GM12878 (cell line): ENCODE data around the gene IL36A. TPM values are rescaled to one million over a fixed set of nuclear protein-coding genes. Genes with fewer than 3 reads are reported as not detected.
A peak's percentile ranks its signal among the peaks of the same experiment; 100 is the strongest.

Experiments used
- ATAC-seq: fragments of 200-7000 bp; cut with Tn5 transposase; 3 replicates; pipeline ENCODE4 v1.9.1; 2020; ENCODE audit warnings: mild to moderate bottlenecking, moderate library complexity
- BruUV-seq: library from RNA; stranded (reverse); fragments of 400-500 nt; replicated peaks from 2 replicates; lab custom pipeline; 2021; lab: Mats Ljungman, UMichigan
- CTCF ChIA-PET: fragments of 300-600 bp; sonication (Branson Sonifier 250); formaldehyde crosslinking; extraction: SDS; loops from one replicate; lab custom pipeline; 2021; ENCODE audit warnings: inconsistent platforms; lab: Yijun Ruan, JAX
- POLR2A ChIA-PET: fragments of 350-600 bp; formaldehyde crosslinking; extraction: SDS; loops from one replicate; lab custom pipeline; 2021; ENCODE audit warnings: inconsistent platforms; lab: Charles Lee
- RAD21 ChIA-PET: fragments of 300-600 bp; sonication (Branson Sonifier 250); formaldehyde crosslinking; loops from one replicate; lab custom pipeline; 2023; ENCODE audit warnings: antibody characterized with exemption; ENCODE audit not compliant: unreplicated experiment; lab: Charles Lee
- SMC1A ChIA-PET: fragments of 300-600 bp; sonication (Branson Sonifier 250); formaldehyde crosslinking; loops from one replicate; lab custom pipeline; 2023; ENCODE audit not compliant: unreplicated experiment, uncharacterized antibody; lab: Charles Lee
- DNase-seq: peaks from one replicate; pipeline ENCODE4 v3.0.0-alpha.2; 2011; ENCODE audit warnings: low read depth, low spot score
- FAIRE-seq: peaks from 3 replicates; lab custom pipeline; 2011; peaks lifted over from hg19 to GRCh38; lab: Jason Lieb, UNC
- H2AFZ ChIP-seq: 2 replicates; pipeline ENCODE4 v1.6.0; 2011; ENCODE audit warnings: low read depth, low read length, control low read depth; ENCODE audit not compliant: control insufficient read depth
- H3K27ac ChIP-seq: 2 replicates; pipeline ENCODE4 v1.5.1; 2011; ENCODE audit warnings: control low read depth; ENCODE audit not compliant: control insufficient read depth, insufficient read depth
- H3K27me3 ChIP-seq, 2 experiments: replicated peaks in 1 of 2; 2 replicates each; pipeline versions ENCODE4 v1.6.0 to v1.6.1; 2011; ENCODE audit warnings: low read length in 1 of 2; ENCODE audit not compliant: control insufficient read depth in 2 of 2, insufficient read depth in 2 of 2
- H3K36me3 ChIP-seq, 2 experiments: 2 replicates each; pipeline ENCODE4 v1.5.1; 2011; ENCODE audit warnings: low read length in 1 of 2; ENCODE audit not compliant: control insufficient read depth in 2 of 2, insufficient read depth in 2 of 2
- H3K4me1 ChIP-seq: 2 replicates; pipeline ENCODE4 v1.6.1; 2011; ENCODE audit warnings: mild to moderate bottlenecking, low read length, moderate library complexity, mixed read lengths; ENCODE audit not compliant: control insufficient read depth, insufficient read depth
- H3K4me2 ChIP-seq: 2 replicates; pipeline ENCODE4 v1.6.0; 2011; ENCODE audit warnings: control low read depth; ENCODE audit not compliant: control insufficient read depth, insufficient read depth
- H3K4me3 ChIP-seq: fragments of 200-600 bp; sonication (generic); 2 replicates; pipeline ENCODE4 v1.5.1; 2016
- H3K79me2 ChIP-seq: 2 replicates; pipeline ENCODE4 v1.6.0; 2011; ENCODE audit warnings: low read length; ENCODE audit not compliant: control insufficient read depth, insufficient read depth
- H3K9ac ChIP-seq: 2 replicates; pipeline ENCODE4 v1.8.0; 2011; ENCODE audit warnings: low read length, control low read depth, mixed read lengths; ENCODE audit not compliant: control insufficient read depth, insufficient read depth
- H3K9me3 ChIP-seq: replicated peaks from 3 replicates; pipeline ENCODE4 v1.5.1; 2011; ENCODE audit warnings: mild to moderate bottlenecking, low read length; ENCODE audit not compliant: control insufficient read depth, insufficient read depth
- H4K20me1 ChIP-seq: 2 replicates; pipeline ENCODE4 v1.6.0; 2011; ENCODE audit not compliant: control insufficient read depth, insufficient read depth
- EP300 ChIP-seq, 2 experiments: fragments of 150-350 bp in 1 of 2; IDR thresholded peaks; 2 replicates each; pipeline ENCODE4 v1.6.1; 2011 to 2012; ENCODE audit warnings: low read depth in 2 of 2, low read length in 2 of 2, borderline replicate concordance in 1 of 2, improper control_type of control experiment in 1 of 2, inconsistent platforms in 1 of 2; ENCODE audit not compliant: control insufficient read depth in 1 of 2
- FOXK2 ChIP-seq: fragments of 450-650 bp; IDR thresholded peaks from 2 replicates; pipeline ENCODE4 v1.6.1; 2017; ENCODE audit warnings: mild to moderate bottlenecking, moderate library complexity
- KDM1A ChIP-seq: fragments of 200-600 bp; sonication (generic); IDR thresholded peaks from 2 replicates; pipeline ENCODE4 v1.6.1; 2016; ENCODE audit warnings: borderline replicate concordance
- POLR2A ChIP-seq: IDR thresholded peaks from 2 replicates; pipeline ENCODE4 v1.6.1; 2011; ENCODE audit warnings: low read depth, mild to moderate bottlenecking, low read length
- SREBF1 ChIP-seq: IDR thresholded peaks from 2 replicates; pipeline ENCODE4 v1.6.1; 2012; ENCODE audit warnings: mild to moderate bottlenecking, low read length
- ZZZ3 ChIP-seq: IDR thresholded peaks from 2 replicates; pipeline ENCODE4 v1.6.1; 2011; ENCODE audit warnings: low read depth; ENCODE audit not compliant: control insufficient read depth, insufficient read length
- WGBS: methylation state at CpG from one replicate; pipeline ENCODE4 v1.1.6; 2016; ENCODE audit warnings: low lambda C conversion rate; ENCODE audit not compliant: insufficient replicate concordance, insufficient coverage; ENCODE audit errors: missing lambda C conversion rate; 5-methylcytosine and 5-hydroxymethylcytosine counted together
- in situ Hi-C: fragments of 300-500 bp; cut with MboI; formaldehyde crosslinking; loops from 9 replicates; pipeline ENCODE4 v1.14.3; 2018; ENCODE audit warnings: mixed read lengths
- intact Hi-C: fragments of 100-400 bp; cut with micrococcal nuclease; formaldehyde crosslinking; loops from one replicate; pipeline ENCODE4 v1.14.2; 2022; ENCODE audit not compliant: unreplicated experiment
- polyA plus RNA-seq, 11 experiments: library from polyadenylated mRNA; depleted of rRNA in 4 of 11; unstranded in 6 of 11; stranded (reverse) in 5 of 11; fragments of >200 nt; fragmentation: Nextera tagmentation in 4 of 11; fragmentation: Illumina TruSeq in 1 of 11; extraction: Ambion mirVana in 4 of 11; extraction: Trizol in 1 of 11; gene quantifications; 1 replicate in 1 of 11; 2 replicates in 10 of 11; pipeline versions ENCODE4 v1.2.1 to v1.2.3, GENCODE V29; 2011 to 2016; ENCODE audit warnings: inconsistent platforms in 2 of 11, missing spikeins in 2 of 11, low read depth in 1 of 11
- total RNA-seq, 4 experiments: library from RNA; depleted of rRNA in 3 of 4; stranded (reverse); fragments of >200 nt in 3 of 4; fragmentation: Illumina TruSeq in 1 of 4; extraction: Trizol in 1 of 4; gene quantifications; 2 replicates each; pipeline versions ENCODE4 v1.2.1 to v1.2.3, GENCODE V29; 2013 to 2021
- TF ChIP-seq, protein P1 (sequence below): fragments of 450-650 bp; IDR thresholded peaks from 2 replicates; pipeline ENCODE4 v1.6.1; 2014; ENCODE audit warnings: mild to moderate bottlenecking
- TF ChIP-seq, protein P2 (sequence below), 3 experiments: IDR thresholded peaks in 2 of 3; conservative IDR thresholded peaks in 1 of 3; 2 replicates each; pipeline ENCODE4 v1.5.1; 2011; ENCODE audit warnings: low read depth in 3 of 3, low read length in 3 of 3, mild to moderate bottlenecking in 3 of 3, control low read depth in 2 of 3, moderate library complexity in 2 of 3, inconsistent platforms in 1 of 3, mixed read lengths in 1 of 3; ENCODE audit not compliant: control insufficient read depth in 2 of 3, insufficient read depth in 1 of 3; ENCODE audit errors: extremely low read depth in 1 of 3

IL36A gene
- total and polyA plus RNA-seq, 10 of the 15 experiments (the other 5 are each of a cell fraction or from before 2014, with no cell fraction given), result not detected

DNA sequence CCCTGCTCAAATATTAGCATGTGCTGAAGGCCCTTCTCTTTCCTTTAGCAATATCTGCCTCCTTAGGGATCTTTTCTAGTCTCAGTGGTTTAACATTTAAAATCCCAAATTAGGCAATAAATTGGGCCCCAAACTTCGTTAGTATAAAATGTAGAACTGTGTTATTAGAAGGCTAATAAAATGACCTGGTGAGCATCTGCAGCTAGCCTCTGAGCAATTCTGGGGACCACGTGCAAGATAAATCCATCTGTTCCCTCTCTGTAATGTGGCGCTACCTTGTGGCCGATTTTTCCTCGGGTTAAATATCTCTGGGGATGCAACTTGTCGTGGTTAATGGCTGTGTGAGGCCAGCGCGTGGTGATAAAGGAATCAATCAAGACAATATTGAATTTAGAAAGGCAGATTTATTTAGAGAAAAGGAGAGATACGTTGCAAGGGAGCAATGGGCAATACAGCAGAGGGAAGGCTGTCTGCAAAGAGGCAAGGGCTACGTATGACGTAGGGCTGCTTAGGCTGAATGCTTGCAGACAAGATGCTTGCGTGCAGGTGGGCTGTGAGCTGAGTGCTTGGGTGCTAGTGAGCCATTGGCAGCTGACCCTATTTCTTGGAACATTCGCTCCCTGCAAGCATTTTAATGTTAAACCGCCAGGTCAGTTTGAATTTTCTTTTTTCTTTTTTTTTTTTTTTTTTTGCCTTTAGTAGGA is 46.0 kb upstream of the IL36A start:
- H3K79me2 ChIP-seq, result no peaks in the 10 kb centered on the region
- peaks cover 0 to 5% of the 10 kb centered on the region in 2 experiments; a peak in 3 of 4 replicates for H3K27me3 ChIP-seq
- ATAC-seq (no peak), DNase-seq (no peak), FAIRE-seq (no peak)
- H3K36me3 ChIP-seq, result no peaks in the 10 kb centered on the region
- no peaks in the 10 kb centered on the region for H4K20me1 ChIP-seq
- H3K4me3 ChIP-seq, result no peak overlapping the region
- H2AFZ ChIP-seq, result no peak overlapping the region
- TF ChIP-seq, protein P1, sequence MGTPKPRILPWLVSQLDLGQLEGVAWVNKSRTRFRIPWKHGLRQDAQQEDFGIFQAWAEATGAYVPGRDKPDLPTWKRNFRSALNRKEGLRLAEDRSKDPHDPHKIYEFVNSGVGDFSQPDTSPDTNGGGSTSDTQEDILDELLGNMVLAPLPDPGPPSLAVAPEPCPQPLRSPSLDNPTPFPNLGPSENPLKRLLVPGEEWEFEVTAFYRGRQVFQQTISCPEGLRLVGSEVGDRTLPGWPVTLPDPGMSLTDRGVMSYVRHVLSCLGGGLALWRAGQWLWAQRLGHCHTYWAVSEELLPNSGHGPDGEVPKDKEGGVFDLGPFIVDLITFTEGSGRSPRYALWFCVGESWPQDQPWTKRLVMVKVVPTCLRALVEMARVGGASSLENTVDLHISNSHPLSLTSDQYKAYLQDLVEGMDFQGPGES, result no peak
- intact Hi-C loops (loop anchor here (1.0 to 5.0 kb wide), 2 partner anchors 210 to 357 kb away; no protein-coding TSS in a partner anchor), in situ Hi-C loops (loop anchor here (10.0 kb wide), 1 partner anchor 344 kb away; no protein-coding TSS in a partner anchor)
- H3K27ac ChIP-seq, result no peak overlapping the region
- H3K4me1 ChIP-seq, result no peaks in the 10 kb centered on the region
- ChIA-PET RAD21 (interaction anchor here (0.6 to 1.0 kb wide), 8 partner anchors 17 to 259 kb away, joined by 3 to 9 read pairs (median 3); no protein-coding TSS in a partner anchor), CTCF (interaction anchor here (0.5 to 5.3 kb wide), 24 partner anchors 8 to 335 kb away, joined by 3 to 54 read pairs (median 4); no protein-coding TSS in a partner anchor), POLR2A (interaction anchor here (0.7 kb wide), 1 partner anchor 386 kb away, joined by 3 read pairs; no protein-coding TSS in a partner anchor), SMC1A (interaction anchor here (0.6 to 1.8 kb wide), 9 partner anchors 18 to 1003 kb away, joined by 3 to 6 read pairs (median 3); partner anchors contain the start of gene IL36G)
- H3K9me3 ChIP-seq, result no peaks in the 10 kb centered on the region
- WGBS, result 49% methylated on average over 14 of the region's 14 CpGs
- H3K4me2 ChIP-seq, result no peak overlapping the region
- BruUV-seq, result no TSS peak
- no peak overlapping the region for H3K9ac ChIP-seq

DNA sequence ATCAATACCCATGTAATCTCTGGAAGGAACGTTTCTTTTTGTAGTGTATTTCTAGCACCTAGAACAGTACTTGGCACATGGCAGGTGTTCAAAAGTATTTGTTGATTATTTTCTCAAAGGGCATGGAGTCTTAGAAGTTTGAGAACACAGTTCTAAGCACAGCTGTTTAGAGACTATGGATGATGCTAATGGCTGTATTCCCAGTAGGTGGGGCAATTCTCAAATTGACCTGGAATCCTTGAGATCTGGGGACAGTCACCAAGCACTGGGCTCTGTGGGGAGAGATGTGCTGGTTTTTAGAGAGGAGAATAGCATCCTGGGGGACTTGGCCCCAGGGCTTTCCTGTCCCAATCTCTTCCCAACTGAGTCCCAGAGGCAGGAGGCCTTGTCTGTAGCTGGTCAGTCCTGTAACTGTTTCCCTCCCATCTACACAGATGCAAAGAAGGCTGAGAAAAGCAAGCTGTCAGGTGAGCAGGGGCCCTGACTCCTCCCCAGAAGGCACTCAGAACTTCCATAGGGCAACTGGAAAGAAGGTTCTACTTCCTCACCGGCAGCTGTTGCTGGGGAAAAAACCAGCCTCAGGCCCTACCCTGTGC is 44.9 kb upstream of the IL36A start:
- intact Hi-C loops, result no loop called here
- no peak for TF ChIP-seq SREBF1
- no peak for TF ChIP-seq EP300 (IDR thresholded peaks at IDR 0.05; ENCODE audit: borderline replicate concordance in 1 of 2, control insufficient read depth in 1 of 2, low read depth in 2 of 2, low read length in 2 of 2)
- no peak for TF ChIP-seq FOXK2
- no peak for TF ChIP-seq POLR2A
- TF ChIP-seq ZZZ3, result no peak
- TF ChIP-seq, protein P2, sequence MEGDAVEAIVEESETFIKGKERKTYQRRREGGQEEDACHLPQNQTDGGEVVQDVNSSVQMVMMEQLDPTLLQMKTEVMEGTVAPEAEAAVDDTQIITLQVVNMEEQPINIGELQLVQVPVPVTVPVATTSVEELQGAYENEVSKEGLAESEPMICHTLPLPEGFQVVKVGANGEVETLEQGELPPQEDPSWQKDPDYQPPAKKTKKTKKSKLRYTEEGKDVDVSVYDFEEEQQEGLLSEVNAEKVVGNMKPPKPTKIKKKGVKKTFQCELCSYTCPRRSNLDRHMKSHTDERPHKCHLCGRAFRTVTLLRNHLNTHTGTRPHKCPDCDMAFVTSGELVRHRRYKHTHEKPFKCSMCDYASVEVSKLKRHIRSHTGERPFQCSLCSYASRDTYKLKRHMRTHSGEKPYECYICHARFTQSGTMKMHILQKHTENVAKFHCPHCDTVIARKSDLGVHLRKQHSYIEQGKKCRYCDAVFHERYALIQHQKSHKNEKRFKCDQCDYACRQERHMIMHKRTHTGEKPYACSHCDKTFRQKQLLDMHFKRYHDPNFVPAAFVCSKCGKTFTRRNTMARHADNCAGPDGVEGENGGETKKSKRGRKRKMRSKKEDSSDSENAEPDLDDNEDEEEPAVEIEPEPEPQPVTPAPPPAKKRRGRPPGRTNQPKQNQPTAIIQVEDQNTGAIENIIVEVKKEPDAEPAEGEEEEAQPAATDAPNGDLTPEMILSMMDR (IDR thresholded peaks at IDR 0.05 in 2 of 3, conservative IDR thresholded peaks at IDR 0.05 in 1 of 3; ENCODE audit: control insufficient read depth in 2 of 3, extremely low read depth in 1 of 3, insufficient read depth in 1 of 3, low read depth in 3 of 3, low read length in 3 of 3), result 0 out of 6 replicates have a peak, but pooled peaks of 1 of the 3 experiments have one; percentile 4
- TF ChIP-seq KDM1A, result no peak

More for the DNA sequence above, 44.9 kb upstream of the IL36A start:
- ChIA-PET POLR2A (interaction anchor here (0.7 kb wide), 1 partner anchor 387 kb away, joined by 3 read pairs; no protein-coding TSS in a partner anchor), CTCF (interaction anchor here (0.6 to 5.3 kb wide), 11 partner anchors 9 to 362 kb away, joined by 3 to 54 read pairs (median 4); no protein-coding TSS in a partner anchor), RAD21 (interaction anchor here (1.0 kb wide), 1 partner anchor 211 kb away, joined by 3 read pairs; no protein-coding TSS in a partner anchor), SMC1A (interaction anchor here (0.8 to 2.0 kb wide), 6 partner anchors 17 to 334 kb away, joined by 3 to 6 read pairs (median 3); no protein-coding TSS in a partner anchor)
- Histone ChIP-seq H3K9ac (no peak overlapping the region), H3K9me3 (no peaks in the 10 kb centered on the region), H2AFZ (no peak overlapping the region), H3K4me1 (no peaks in the 10 kb centered on the region), H3K4me3 (no peak overlapping the region), H3K27me3 (peaks cover 0 to 5% of the 10 kb centered on the region in 2 experiments; a peak in 3 of 4 replicates), H3K79me2 (no peaks in the 10 kb centered on the region), H3K4me2 (no peak overlapping the region), H4K20me1 (no peaks in the 10 kb centered on the region), H3K27ac (no peak overlapping the region), H3K36me3 (no peaks in the 10 kb centered on the region)
- ATAC-seq (no peak), DNase-seq (no peak), FAIRE-seq (no peak)
- no TSS peak for BruUV-seq
- WGBS, result 38% methylated on average over 2 of the region's 2 CpGs
- in situ Hi-C loops, result no loop called here
